Breast epithelium (tissue), 4 donors: ENCODE results near the gene MTCL1. TPM values are rescaled to one million over a fixed set of nuclear protein-coding genes. Genes with fewer than 3 reads are reported as not detected.

Experiments
- DNase-seq, 2 donors: peaks; one replicate each; pipeline ENCODE4 v3.0.0-alpha.2; 2019; ENCODE audit warnings: low spot score in 2 of 2
- H3K27ac ChIP-seq, 2 donors: fragments of 200-600 bp; sonication (generic) in 1 of 2; one replicate each; pipeline ENCODE4 v1.5.1; 2016 to 2019; ENCODE audit warnings: mild to moderate bottlenecking in 1 of 2
- H3K27me3 ChIP-seq, 2 donors: fragments of 200-600 bp; sonication (generic) in 1 of 2; one replicate each; pipeline versions ENCODE4 v1.5.1 to v1.6.0; 2017 to 2019; ENCODE audit warnings: control low read depth in 1 of 2, mild to moderate bottlenecking in 1 of 2
- H3K36me3 ChIP-seq: fragments of 200-600 bp; one replicate; pipeline ENCODE4 v1.5.1; 2019
- H3K4me1 ChIP-seq, 2 donors: fragments of 200-600 bp; sonication (generic); one replicate each; pipeline ENCODE4 v1.5.1; 2016 to 2019; ENCODE audit warnings: control low read depth in 1 of 2
- H3K4me3 ChIP-seq, 3 donors: fragments of 200-600 bp; sonication (generic); 1 replicate in 2 of 3; 2 replicates in 1 of 3; pipeline ENCODE4 v1.5.1; 2016 to 2019; ENCODE audit warnings: mild to moderate bottlenecking in 3 of 3, moderate library complexity in 2 of 3
- H3K9me3 ChIP-seq, 2 donors: fragments of 200-600 bp; sonication (generic) in 1 of 2; one replicate each; pipeline ENCODE4 v1.5.1; 2016 to 2019; ENCODE audit warnings: control low read depth in 1 of 2
- CTCF ChIP-seq, 3 donors: fragments of 450-650 bp; IDR thresholded peaks; one replicate each; pipeline ENCODE4 v1.5.1; 2016 to 2017; ENCODE audit warnings: antibody characterized with exemption in 3 of 3, mild to moderate bottlenecking in 3 of 3, moderate library complexity in 3 of 3
- POLR2A ChIP-seq: fragments of 450-650 bp; IDR thresholded peaks from one replicate; pipeline ENCODE4 v1.6.1; 2016; ENCODE audit warnings: antibody characterized with exemption, mild to moderate bottlenecking, moderate library complexity
- POLR2AphosphoS5 ChIP-seq, 3 donors: sonication (generic); formaldehyde crosslinking; IDR thresholded peaks; one replicate each; pipeline ENCODE4 v1.6.1; 2017; ENCODE audit warnings: antibody characterized with exemption in 3 of 3
- intact Hi-C: fragments of 100-400 bp; cut with DNase I; formaldehyde crosslinking; loops from one replicate; pipeline ENCODE4 v1.15.1; 2023; ENCODE audit warnings: low total_unique reads
- total RNA-seq, 3 donors: library from RNA; depleted of rRNA; stranded (reverse); fragments of >200 nt; gene quantifications; one replicate each; pipeline ENCODE4 v1.1.0, GENCODE V29; 2016

MTCL1 gene
- total RNA-seq, 3 donors from 2014 or later = 4.9 to 9.1 (median 7.2) TPM

GRCh38 chr18:8800445-8800844, 95.1 kb downstream of the MTCL1 start:
- Histone ChIP-seq H3K9me3 (no peaks in the 10 kb centered on the region), H3K27ac (peak overlapping the region in 1 of 2 donors; percentile 43), H3K36me3 (no peaks in the 10 kb centered on the region), H3K4me1 (no peaks in the 10 kb centered on the region), H3K4me3 (no peak overlapping the region), H3K27me3 (no peaks in the 10 kb centered on the region)
- peak in 1 of 2 donors; percentile 28 for DNase-seq
- no peak for TF ChIP-seq POLR2A
- TF ChIP-seq POLR2AphosphoS5 (IDR thresholded peaks at IDR 0.05) = peak in 2 of 3 donors; percentile 25 to 60
- intact Hi-C loops = no loop called here

DNA sequence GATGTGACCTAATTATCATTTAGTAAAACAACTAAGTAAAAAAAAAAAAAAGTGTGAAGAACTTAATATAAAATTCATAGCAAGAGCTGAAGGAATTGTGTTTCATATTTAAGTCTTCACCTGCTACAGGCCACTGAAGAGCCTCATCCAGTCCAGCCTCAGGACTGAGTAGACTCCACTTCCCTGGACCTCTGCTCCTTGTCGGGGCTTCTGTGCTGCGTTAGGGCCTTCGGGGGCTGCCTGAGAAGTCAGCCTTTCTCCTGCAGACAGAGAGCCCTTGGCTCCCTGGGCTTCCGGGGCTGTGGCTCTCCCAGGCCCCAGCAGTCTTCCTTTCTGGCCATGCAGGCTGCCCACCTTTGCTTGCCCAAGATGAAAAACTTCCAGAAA, 95.5 kb downstream of the MTCL1 start:
- no peak for TF ChIP-seq POLR2AphosphoS5 (IDR thresholded peaks at IDR 0.05)
- no peak for TF ChIP-seq CTCF (IDR thresholded peaks at IDR 0.05)
- TF ChIP-seq POLR2A = no peak
- Histone ChIP-seq H3K27ac (peak overlapping the region in 1 of 2 donors; percentile 56), H3K9me3 (no peaks in the 10 kb centered on the region), H3K4me3 (no peak overlapping the region), H3K36me3 (no peaks in the 10 kb centered on the region), H3K27me3 (no peaks in the 10 kb centered on the region), H3K4me1 (no peaks in the 10 kb centered on the region)
- no peak for DNase-seq
- intact Hi-C loops = no loop called here

DNA sequence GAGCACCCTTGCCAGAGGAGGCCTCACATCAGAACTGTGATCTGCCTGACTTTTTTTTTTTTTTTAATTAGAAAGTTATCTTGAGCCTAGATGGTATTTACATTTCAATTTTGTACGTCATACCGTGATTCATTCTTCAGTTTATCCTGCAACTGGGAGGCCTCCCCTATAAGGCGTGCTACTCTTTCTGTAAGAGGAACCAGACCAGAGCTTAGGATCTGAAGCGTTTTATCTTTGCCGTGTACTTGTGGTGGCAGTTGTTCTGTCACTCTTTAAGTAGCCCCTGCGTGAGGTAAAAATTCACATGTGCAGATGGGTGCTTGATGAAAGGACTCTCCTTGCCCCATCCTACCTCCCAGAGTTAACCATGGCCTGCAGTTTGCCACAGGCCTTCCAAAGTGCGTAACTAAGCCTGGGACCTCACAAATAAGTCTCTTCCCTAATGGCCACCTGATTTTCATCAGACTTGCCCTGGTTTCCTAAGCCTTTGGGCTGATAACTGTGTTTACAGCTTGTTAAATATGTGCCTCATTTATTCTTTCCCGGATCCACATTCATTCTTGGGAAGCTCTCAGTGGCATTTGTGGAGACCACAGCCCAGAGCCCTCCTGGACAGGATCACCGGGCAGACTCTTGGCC, 96.0 kb downstream of the MTCL1 start:
- H3K4me3 ChIP-seq = no peak overlapping the region
- intact Hi-C loops = no loop called here
- no peaks in the 10 kb centered on the region for H3K27me3 ChIP-seq
- peak overlapping the region in 1 of 2 donors; percentile 56 for H3K27ac ChIP-seq
- H3K36me3 ChIP-seq = no peaks in the 10 kb centered on the region
- H3K4me1 ChIP-seq = no peaks in the 10 kb centered on the region
- TF ChIP-seq POLR2A = no peak
- TF ChIP-seq POLR2AphosphoS5 (IDR thresholded peaks at IDR 0.05) = no peak
- no peak for TF ChIP-seq CTCF (IDR thresholded peaks at IDR 0.05)
- H3K9me3 ChIP-seq = no peaks in the 10 kb centered on the region
- no peak for DNase-seq

GRCh38 chr18:8802017-8802672, 96.8 kb downstream of the MTCL1 start:
- intact Hi-C loops = no loop called here
- no peaks in the 10 kb centered on the region for H3K9me3 ChIP-seq
- peak overlapping the region in 1 of 2 donors; percentile 56 for H3K27ac ChIP-seq
- no peaks in the 10 kb centered on the region for H3K4me1 ChIP-seq
- no peak for DNase-seq
- TF ChIP-seq POLR2A (no peak), POLR2AphosphoS5 (IDR thresholded peaks at IDR 0.05) (no peak), CTCF (IDR thresholded peaks at IDR 0.05) (no peak)
- H3K27me3 ChIP-seq = no peaks in the 10 kb centered on the region
- no peak overlapping the region for H3K4me3 ChIP-seq
- no peaks in the 10 kb centered on the region for H3K36me3 ChIP-seq

DNA sequence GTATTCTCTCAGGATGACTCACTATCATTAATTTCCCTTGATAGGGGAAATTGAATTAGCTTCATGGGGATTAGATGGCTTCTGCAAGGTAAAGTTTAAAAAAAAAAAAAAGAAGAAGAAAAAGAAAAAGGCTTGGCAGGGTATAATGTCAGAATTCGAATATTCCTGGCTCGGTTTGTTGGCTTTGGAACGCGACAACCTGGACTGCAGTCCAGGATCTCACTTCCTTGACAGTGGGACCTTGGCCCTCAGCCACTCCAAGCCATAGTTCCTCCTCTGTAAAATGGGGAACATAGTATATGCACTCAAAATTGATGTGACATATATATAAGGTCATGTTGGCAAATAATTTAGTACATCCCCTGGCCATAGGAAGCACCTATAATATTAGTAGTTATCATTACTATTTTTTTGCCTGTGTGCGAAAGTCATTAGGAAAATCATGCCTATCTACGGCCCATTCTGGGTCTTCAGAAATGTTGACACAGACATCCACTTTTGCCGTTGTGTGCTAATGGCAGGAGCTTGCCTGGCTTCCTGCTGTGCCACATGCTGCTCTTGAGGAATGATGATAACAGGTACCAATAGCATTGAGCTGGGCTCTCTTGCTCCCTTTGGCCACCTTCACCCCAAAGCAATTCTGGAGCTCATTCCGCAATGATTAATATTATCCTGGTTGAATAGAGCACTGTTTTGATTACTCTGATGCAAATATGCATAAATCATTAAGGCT, 97.9 kb downstream of the MTCL1 start:
- TF ChIP-seq POLR2A (no peak), POLR2AphosphoS5 (IDR thresholded peaks at IDR 0.05) (no peak), CTCF (IDR thresholded peaks at IDR 0.05) (no peak)
- no peak overlapping the region for H3K27ac ChIP-seq
- H3K36me3 ChIP-seq = no peaks in the 10 kb centered on the region
- intact Hi-C loops = no loop called here
- DNase-seq = no peak
- no peaks in the 10 kb centered on the region for H3K27me3 ChIP-seq
- no peaks in the 10 kb centered on the region for H3K9me3 ChIP-seq
- H3K4me3 ChIP-seq = no peak overlapping the region
- no peaks in the 10 kb centered on the region for H3K4me1 ChIP-seq
